Liver (tissue), 9 donors: ENCODE data around the gene SH3RF3. TPM values are rescaled to one million over a fixed set of nuclear protein-coding genes. Genes with fewer than 3 reads are reported as not detected.

Experiments used
- DNase-seq: peaks from one replicate; pipeline ENCODE4 v3.0.0-alpha.2; 2017; ENCODE audit warnings: low spot score
- H3K27ac ChIP-seq, 2 donors: one replicate each; pipeline ENCODE4 v1.7.0; 2013; ENCODE audit warnings: inconsistent platforms in 2 of 2, low read length in 2 of 2, control low read depth in 1 of 2, low read depth in 1 of 2, mild to moderate bottlenecking in 1 of 2
- H3K27me3 ChIP-seq, 4 donors: one replicate each; pipeline versions ENCODE4 v1.6.1 to v1.7.0; 2013; ENCODE audit warnings: low read length in 3 of 4, inconsistent platforms in 1 of 4, mild to moderate bottlenecking in 1 of 4, moderate library complexity in 1 of 4; ENCODE audit not compliant: control insufficient read depth in 4 of 4, insufficient read depth in 4 of 4
- H3K36me3 ChIP-seq, 4 donors: one replicate each; pipeline versions ENCODE4 v1.6.1 to v1.7.0; 2013; ENCODE audit warnings: low read length in 3 of 4, mild to moderate bottlenecking in 3 of 4, low read depth in 1 of 4, moderate library complexity in 1 of 4; ENCODE audit not compliant: control insufficient read depth in 4 of 4, insufficient read depth in 3 of 4
- H3K4me1 ChIP-seq, 4 donors: one replicate each; pipeline versions ENCODE4 v1.6.1 to v1.7.0; 2013; ENCODE audit warnings: low read length in 3 of 4, mild to moderate bottlenecking in 3 of 4, moderate library complexity in 1 of 4; ENCODE audit not compliant: control insufficient read depth in 4 of 4, insufficient read depth in 4 of 4
- H3K4me3 ChIP-seq, 3 donors: one replicate each; pipeline versions ENCODE4 v1.6.1 to v1.7.0; 2013; ENCODE audit warnings: low read length in 3 of 3, control low read depth in 1 of 3, low read depth in 1 of 3, mild to moderate bottlenecking in 1 of 3
- H3K9ac ChIP-seq, 2 donors: one replicate each; pipeline ENCODE4 v1.7.0; 2013; ENCODE audit warnings: low read length in 2 of 2, mild to moderate bottlenecking in 2 of 2, moderate library complexity in 2 of 2, control low read depth in 1 of 2, low read depth in 1 of 2
- H3K9me3 ChIP-seq, 4 donors: one replicate each; pipeline versions ENCODE4 v1.6.1 to v1.7.0; 2013; ENCODE audit warnings: low read length in 3 of 4; ENCODE audit not compliant: control insufficient read depth in 4 of 4
- ATF3 ChIP-seq: IDR thresholded peaks from 2 replicates; pipeline ENCODE4 v1.6.1; 2016; ENCODE audit warnings: antibody characterized with exemption
- EGR1 ChIP-seq, 2 donors: IDR thresholded peaks; 2 replicates each; pipeline ENCODE4 v1.6.1; 2016 to 2018; ENCODE audit warnings: antibody characterized with exemption in 2 of 2, low read depth in 2 of 2
- FOXA1 ChIP-seq: IDR thresholded peaks from 2 replicates; pipeline ENCODE4 v1.6.1; 2016; ENCODE audit warnings: antibody characterized with exemption
- FOXA2 ChIP-seq: IDR thresholded peaks from 2 replicates; pipeline ENCODE4 v1.6.1; 2016; ENCODE audit warnings: antibody characterized with exemption
- GABPA ChIP-seq, 2 donors: IDR thresholded peaks in 1 of 2; conservative IDR thresholded peaks in 1 of 2; 2 replicates each; pipeline ENCODE4 v1.6.1; 2016; ENCODE audit warnings: antibody characterized with exemption in 2 of 2, mild to moderate bottlenecking in 1 of 2, moderate library complexity in 1 of 2
- HNF4A ChIP-seq, 2 donors: conservative IDR thresholded peaks; 2 replicates each; pipeline ENCODE4 v1.6.1; 2016; ENCODE audit warnings: antibody characterized with exemption in 2 of 2, mild to moderate bottlenecking in 2 of 2
- HNF4G ChIP-seq: IDR thresholded peaks from 2 replicates; pipeline ENCODE4 v1.6.1; 2016; ENCODE audit warnings: antibody characterized with exemption
- JUND ChIP-seq, 2 donors: IDR thresholded peaks; 2 replicates each; pipeline ENCODE4 v1.6.1; 2016; ENCODE audit warnings: antibody characterized with exemption in 2 of 2
- MAX ChIP-seq: IDR thresholded peaks from 2 replicates; pipeline ENCODE4 v1.6.1; 2016; ENCODE audit warnings: antibody characterized with exemption
- NR2F2 ChIP-seq: IDR thresholded peaks from 2 replicates; pipeline ENCODE4 v1.6.1; 2016; ENCODE audit warnings: antibody characterized with exemption
- RAD21 ChIP-seq, 2 donors: IDR thresholded peaks; 2 replicates each; pipeline ENCODE4 v1.6.1; 2016; ENCODE audit warnings: antibody characterized with exemption in 2 of 2, mild to moderate bottlenecking in 2 of 2
- RXRA ChIP-seq, 2 donors: IDR thresholded peaks; 2 replicates each; pipeline ENCODE4 v1.6.1; 2017 to 2018; ENCODE audit warnings: antibody characterized with exemption in 2 of 2, mild to moderate bottlenecking in 1 of 2
- SP1 ChIP-seq: IDR thresholded peaks from 2 replicates; pipeline ENCODE4 v1.6.1; 2018; ENCODE audit warnings: antibody characterized with exemption, mild to moderate bottlenecking
- TAF1 ChIP-seq: conservative IDR thresholded peaks from 2 replicates; pipeline ENCODE4 v1.6.1; 2016; ENCODE audit warnings: antibody characterized with exemption, mild to moderate bottlenecking
- YY1 ChIP-seq: IDR thresholded peaks from 2 replicates; pipeline ENCODE4 v1.6.1; 2016; ENCODE audit warnings: antibody characterized with exemption, mild to moderate bottlenecking
- ZBTB33 ChIP-seq: IDR thresholded peaks from 2 replicates; pipeline ENCODE4 v1.6.1; 2016; ENCODE audit warnings: antibody characterized with exemption
- WGBS: extraction: QIAGEN DNeasy Blood & Tissue Kit; methylation state at CpG from one replicate; pipeline ENCODE4 v1.1.7; 2013; 5-methylcytosine and 5-hydroxymethylcytosine counted together
- polyA plus RNA-seq, 2 donors: library from polyadenylated mRNA; stranded (reverse) in 1 of 2; unstranded in 1 of 2; fragments of 200-250 nt in 1 of 2; fragments of >200 nt in 1 of 2; fragmentation: Nextera tagmentation in 1 of 2; extraction: Ambion mirVana in 1 of 2; gene quantifications; one replicate each; pipeline versions ENCODE4 v1.2.1 to v1.2.3, GENCODE V29; 2013 to 2015
- total RNA-seq, 2 donors: library from RNA; depleted of rRNA; stranded (reverse); fragments of >200 nt; gene quantifications; one replicate each; pipeline ENCODE4 v1.2.3, GENCODE V29; 2014
- TF ChIP-seq, protein P1 (sequence below): fragments of 150-350 bp; IDR thresholded peaks from 2 replicates; pipeline ENCODE4 v1.5.1; 2017; ENCODE audit warnings: improper control_type of control experiment, low read depth, low read length; ENCODE audit not compliant: missing input control
- TF ChIP-seq, protein P2 (sequence below): IDR thresholded peaks from 2 replicates; pipeline ENCODE4 v1.6.1; 2016; ENCODE audit warnings: antibody characterized with exemption, mild to moderate bottlenecking
- donor health status: healthy.
- donor health status: healthy.
- donor health status: healthy.
- donor health status: healthy.
- donor health status: healthy.

The SH3RF3 gene
- total and polyA plus RNA-seq, 4 donors, result 0.11 to 1.0 (median 0.54) TPM

- TF ChIP-seq NR2F2 (no peak), HNF4A (conservative IDR thresholded peaks at IDR 0.05) (no peak)
These were observed 39.3 kb upstream of the SH3RF3 start (continued) for GRCh38 chr2:109089602-109090300.

- H3K27me3 ChIP-seq, result no peaks in the 10 kb centered on the region
- no peak overlapping the region for H3K4me3 ChIP-seq
- no peak overlapping the region for H3K27ac ChIP-seq
- TF ChIP-seq FOXA2 (no peak), EGR1 (IDR thresholded peaks at IDR 0.05; ENCODE audit: low read depth in 2 of 2) (no peak), TAF1 (no peak), SP1 (no peak)
- WGBS, result 93% methylated on average over 4 of the region's 4 CpGs
- H3K9ac ChIP-seq, result no peak overlapping the region
- no peaks in the 10 kb centered on the region for H3K4me1 ChIP-seq
- no peaks in the 10 kb centered on the region for H3K36me3 ChIP-seq
- DNase-seq, result no peak
- no peaks in the 10 kb centered on the region for H3K9me3 ChIP-seq
These were observed 37.5 kb upstream of the SH3RF3 start for GRCh38 chr2:109091526-109091925.

- TF ChIP-seq GABPA (IDR thresholded peaks at IDR 0.05 in 1 of 2, conservative IDR thresholded peaks at IDR 0.05 in 1 of 2) (no peak), HNF4A (conservative IDR thresholded peaks at IDR 0.05) (no peak), RAD21 (IDR thresholded peaks at IDR 0.05) (no peak), ZBTB33 (no peak), ATF3 (no peak), RXRA (IDR thresholded peaks at IDR 0.05) (no peak), FOXA2 (no peak), HNF4G (no peak), TAF1 (no peak), SP1 (no peak), NR2F2 (no peak), MAX (no peak), EGR1 (IDR thresholded peaks at IDR 0.05; ENCODE audit: low read depth in 2 of 2) (no peak), JUND (IDR thresholded peaks at IDR 0.05) (no peak), FOXA1 (no peak), YY1 (no peak)
- TF ChIP-seq, protein P1, sequence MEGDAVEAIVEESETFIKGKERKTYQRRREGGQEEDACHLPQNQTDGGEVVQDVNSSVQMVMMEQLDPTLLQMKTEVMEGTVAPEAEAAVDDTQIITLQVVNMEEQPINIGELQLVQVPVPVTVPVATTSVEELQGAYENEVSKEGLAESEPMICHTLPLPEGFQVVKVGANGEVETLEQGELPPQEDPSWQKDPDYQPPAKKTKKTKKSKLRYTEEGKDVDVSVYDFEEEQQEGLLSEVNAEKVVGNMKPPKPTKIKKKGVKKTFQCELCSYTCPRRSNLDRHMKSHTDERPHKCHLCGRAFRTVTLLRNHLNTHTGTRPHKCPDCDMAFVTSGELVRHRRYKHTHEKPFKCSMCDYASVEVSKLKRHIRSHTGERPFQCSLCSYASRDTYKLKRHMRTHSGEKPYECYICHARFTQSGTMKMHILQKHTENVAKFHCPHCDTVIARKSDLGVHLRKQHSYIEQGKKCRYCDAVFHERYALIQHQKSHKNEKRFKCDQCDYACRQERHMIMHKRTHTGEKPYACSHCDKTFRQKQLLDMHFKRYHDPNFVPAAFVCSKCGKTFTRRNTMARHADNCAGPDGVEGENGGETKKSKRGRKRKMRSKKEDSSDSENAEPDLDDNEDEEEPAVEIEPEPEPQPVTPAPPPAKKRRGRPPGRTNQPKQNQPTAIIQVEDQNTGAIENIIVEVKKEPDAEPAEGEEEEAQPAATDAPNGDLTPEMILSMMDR, result no peak
- TF ChIP-seq, protein P2, sequence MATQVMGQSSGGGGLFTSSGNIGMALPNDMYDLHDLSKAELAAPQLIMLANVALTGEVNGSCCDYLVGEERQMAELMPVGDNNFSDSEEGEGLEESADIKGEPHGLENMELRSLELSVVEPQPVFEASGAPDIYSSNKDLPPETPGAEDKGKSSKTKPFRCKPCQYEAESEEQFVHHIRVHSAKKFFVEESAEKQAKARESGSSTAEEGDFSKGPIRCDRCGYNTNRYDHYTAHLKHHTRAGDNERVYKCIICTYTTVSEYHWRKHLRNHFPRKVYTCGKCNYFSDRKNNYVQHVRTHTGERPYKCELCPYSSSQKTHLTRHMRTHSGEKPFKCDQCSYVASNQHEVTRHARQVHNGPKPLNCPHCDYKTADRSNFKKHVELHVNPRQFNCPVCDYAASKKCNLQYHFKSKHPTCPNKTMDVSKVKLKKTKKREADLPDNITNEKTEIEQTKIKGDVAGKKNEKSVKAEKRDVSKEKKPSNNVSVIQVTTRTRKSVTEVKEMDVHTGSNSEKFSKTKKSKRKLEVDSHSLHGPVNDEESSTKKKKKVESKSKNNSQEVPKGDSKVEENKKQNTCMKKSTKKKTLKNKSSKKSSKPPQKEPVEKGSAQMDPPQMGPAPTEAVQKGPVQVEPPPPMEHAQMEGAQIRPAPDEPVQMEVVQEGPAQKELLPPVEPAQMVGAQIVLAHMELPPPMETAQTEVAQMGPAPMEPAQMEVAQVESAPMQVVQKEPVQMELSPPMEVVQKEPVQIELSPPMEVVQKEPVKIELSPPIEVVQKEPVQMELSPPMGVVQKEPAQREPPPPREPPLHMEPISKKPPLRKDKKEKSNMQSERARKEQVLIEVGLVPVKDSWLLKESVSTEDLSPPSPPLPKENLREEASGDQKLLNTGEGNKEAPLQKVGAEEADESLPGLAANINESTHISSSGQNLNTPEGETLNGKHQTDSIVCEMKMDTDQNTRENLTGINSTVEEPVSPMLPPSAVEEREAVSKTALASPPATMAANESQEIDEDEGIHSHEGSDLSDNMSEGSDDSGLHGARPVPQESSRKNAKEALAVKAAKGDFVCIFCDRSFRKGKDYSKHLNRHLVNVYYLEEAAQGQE, result no peak
- H3K36me3 ChIP-seq, result no peaks in the 10 kb centered on the region
- H3K27me3 ChIP-seq, result no peaks in the 10 kb centered on the region
- H3K9me3 ChIP-seq, result no peaks in the 10 kb centered on the region
- no peak for DNase-seq
- no peaks in the 10 kb centered on the region for H3K4me1 ChIP-seq
- no peak overlapping the region for H3K9ac ChIP-seq
- no peak overlapping the region for H3K4me3 ChIP-seq
- 94% methylated on average over 3 of the region's 3 CpGs for WGBS
- no peak overlapping the region for H3K27ac ChIP-seq
These were observed 34.9 kb upstream of the SH3RF3 start for GRCh38 chr2:109094144-109094543.
